Neural cell (in vitro differentiated cells): ENCODE measurements around the gene RBM38. TPM values are rescaled to one million over a fixed set of nuclear protein-coding genes. Genes with fewer than 3 reads are reported as not detected.

Experiments used
- H2AFZ ChIP-seq: fragments of 200-600, 300-800 bp; sonication (generic), shearing (Covaris generic); 2 replicates; pipeline ENCODE4 v1.6.0; 2014; ENCODE audit warnings: low read depth, mild to moderate bottlenecking, antibody characterized with exemption, low read length, moderate library complexity
- H3F3A ChIP-seq: fragments of 200-600 bp; shearing (Covaris generic); 2 replicates; pipeline ENCODE4 v1.6.1; 2016; ENCODE audit warnings: mild to moderate bottlenecking, moderate library complexity, mixed read lengths, antibody characterized with exemption, low read length; ENCODE audit not compliant: insufficient read depth, poor library complexity, severe bottlenecking
- H3K27ac ChIP-seq: fragments of 200-600, 300-800 bp; sonication (generic), shearing (Covaris generic); 2 replicates; pipeline ENCODE4 v1.5.1; 2014; ENCODE audit warnings: mild to moderate bottlenecking, low read length, moderate library complexity
- H3K27me3 ChIP-seq: fragments of 300-800, 200-600 bp; sonication (generic), shearing (Covaris generic); 2 replicates; pipeline ENCODE4 v1.6.0; 2014; ENCODE audit warnings: mild to moderate bottlenecking, low read depth, low read length, moderate library complexity; ENCODE audit not compliant: insufficient read depth
- H3K36me3 ChIP-seq: fragments of 300-800, 200-600 bp; sonication (generic), shearing (Covaris generic); 2 replicates; pipeline ENCODE4 v1.5.1; 2014; ENCODE audit warnings: mild to moderate bottlenecking, antibody characterized with exemption, low read length, moderate library complexity; ENCODE audit not compliant: insufficient read depth
- H3K4me2 ChIP-seq: fragments of 300-800, 200-600 bp; sonication (generic), shearing (Covaris generic); 2 replicates; pipeline ENCODE4 v1.6.0; 2014; ENCODE audit warnings: mild to moderate bottlenecking, low read length
- H3K4me3 ChIP-seq: fragments of 300-800, 200-600 bp; sonication (generic), shearing (Covaris generic); 2 replicates; pipeline ENCODE4 v1.5.1; 2014; ENCODE audit warnings: mild to moderate bottlenecking, low read length, moderate library complexity
- H3K79me2 ChIP-seq: fragments of 200-600 bp; shearing (Covaris generic); replicated peaks from 2 replicates; pipeline ENCODE4 v1.6.0; 2014; ENCODE audit warnings: mild to moderate bottlenecking, low read length, moderate library complexity; ENCODE audit not compliant: insufficient read depth
- H3K9ac ChIP-seq: fragments of 300-800, 200-600 bp; sonication (generic), shearing (Covaris generic); 2 replicates; pipeline ENCODE4 v1.6.1; 2016; ENCODE audit warnings: mild to moderate bottlenecking, low read length, mixed read lengths
- H3K9me2 ChIP-seq: fragments of 200-600 bp; shearing (Covaris generic); 2 replicates; pipeline ENCODE4 v1.6.1; 2016; ENCODE audit warnings: mild to moderate bottlenecking, low read length, mixed read lengths; ENCODE audit not compliant: insufficient read depth
- H3K9me3 ChIP-seq: fragments of 200-600, 300-800 bp; sonication (generic), shearing (Covaris generic); 2 replicates; pipeline ENCODE4 v1.6.1; 2016; ENCODE audit warnings: mild to moderate bottlenecking, mixed run types, low read length, moderate library complexity, mixed read lengths
- H4K20me1 ChIP-seq: fragments of 200-600 bp; shearing (Covaris generic); 2 replicates; pipeline ENCODE4 v1.6.1; 2016; ENCODE audit warnings: mild to moderate bottlenecking, mixed run types; ENCODE audit not compliant: insufficient read depth
- EP300 ChIP-seq: fragments of 450-650 bp; conservative IDR thresholded peaks from 2 replicates; pipeline ENCODE4 v1.6.1; 2014; ENCODE audit warnings: antibody characterized with exemption, mild to moderate bottlenecking, moderate library complexity; ENCODE audit not compliant: poor library complexity, severe bottlenecking
- EZH2 ChIP-seq: fragments of 200-600, 300-800 bp; shearing (Covaris generic), sonication (generic); IDR thresholded peaks from 2 replicates; pipeline ENCODE4 v1.6.1; 2014; ENCODE audit warnings: antibody characterized with exemption, low read length, borderline replicate concordance, mild to moderate bottlenecking; ENCODE audit not compliant: insufficient read depth, poor library complexity, severe bottlenecking
- MXI1 ChIP-seq: fragments of 450-650 bp; conservative IDR thresholded peaks from 2 replicates; pipeline ENCODE4 v1.6.1; 2014; ENCODE audit warnings: antibody characterized with exemption, mild to moderate bottlenecking; ENCODE audit not compliant: poor library complexity, severe bottlenecking
- POLR2AphosphoS5 ChIP-seq: IDR thresholded peaks from 2 replicates; pipeline ENCODE4 v1.6.1; 2012
- RAD21 ChIP-seq: fragments of 450-650 bp; conservative IDR thresholded peaks from 2 replicates; pipeline ENCODE4 v1.6.1; 2014; ENCODE audit warnings: antibody characterized with exemption, mild to moderate bottlenecking, moderate library complexity
- REST ChIP-seq: IDR thresholded peaks from 2 replicates; pipeline ENCODE4 v1.6.1; 2012; ENCODE audit warnings: borderline replicate concordance
- SMC3 ChIP-seq: fragments of 450-650 bp; conservative IDR thresholded peaks from 2 replicates; pipeline ENCODE4 v1.6.1; 2014; ENCODE audit warnings: antibody characterized with exemption, mild to moderate bottlenecking, moderate library complexity; ENCODE audit not compliant: poor library complexity
- TAF1 ChIP-seq: IDR thresholded peaks from 2 replicates; pipeline ENCODE4 v1.6.1; 2012; ENCODE audit warnings: low read depth
- polyA plus RNA-seq: library from polyadenylated mRNA; depleted of rRNA; stranded (reverse); fragments of >200 nt; gene quantifications from 2 replicates; pipeline ENCODE4 v1.2.3, GENCODE V29; 2014
- TF ChIP-seq, protein P1 (sequence below): fragments of 450-650 bp; IDR thresholded peaks from 2 replicates; pipeline ENCODE4 v1.5.1; 2014; ENCODE audit warnings: antibody characterized with exemption, mild to moderate bottlenecking, moderate library complexity; ENCODE audit not compliant: poor library complexity, severe bottlenecking

Gene RBM38
- polyA plus RNA-seq, 1 donor from 2014 or later, result 19.0 TPM

DNA sequence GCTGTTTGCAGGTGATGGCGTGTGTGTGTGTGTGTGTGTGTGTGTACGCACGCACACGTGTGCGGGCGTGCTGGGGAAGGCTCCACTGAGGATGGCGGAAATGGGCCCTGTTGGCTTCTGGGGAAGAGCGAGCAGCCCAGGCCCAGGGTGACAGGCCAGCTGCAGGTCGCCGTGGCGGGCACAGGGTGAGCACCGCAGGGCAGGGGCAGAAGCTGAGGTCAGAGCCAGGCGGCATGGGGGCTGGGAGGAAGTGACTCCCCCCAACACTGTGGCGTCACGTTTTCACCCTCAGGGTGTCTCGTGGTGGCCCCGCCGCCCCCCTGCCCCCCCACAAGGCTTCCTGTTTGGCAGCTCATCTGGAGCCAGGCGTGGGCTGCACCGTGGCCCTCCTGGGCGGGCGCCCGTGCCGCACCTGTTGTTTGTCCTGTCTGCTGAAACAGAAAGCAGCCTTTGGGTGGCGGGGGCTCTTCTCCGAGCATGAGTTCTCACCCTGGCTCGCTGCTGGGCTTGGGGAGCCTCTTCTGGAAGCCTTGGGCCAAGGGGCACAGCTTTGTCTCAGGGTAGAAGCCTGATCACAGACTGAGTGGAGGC lies 7.1 kb downstream of the RBM38 start:
- no peaks in the 10 kb centered on the region for H3K79me2 ChIP-seq
- no peaks in the 10 kb centered on the region for H3K27me3 ChIP-seq
- no peaks in the 10 kb centered on the region for H3K36me3 ChIP-seq
- no peak for TF ChIP-seq MXI1
- no peak for TF ChIP-seq EZH2
- no peak for TF ChIP-seq REST
- TF ChIP-seq, protein P1, sequence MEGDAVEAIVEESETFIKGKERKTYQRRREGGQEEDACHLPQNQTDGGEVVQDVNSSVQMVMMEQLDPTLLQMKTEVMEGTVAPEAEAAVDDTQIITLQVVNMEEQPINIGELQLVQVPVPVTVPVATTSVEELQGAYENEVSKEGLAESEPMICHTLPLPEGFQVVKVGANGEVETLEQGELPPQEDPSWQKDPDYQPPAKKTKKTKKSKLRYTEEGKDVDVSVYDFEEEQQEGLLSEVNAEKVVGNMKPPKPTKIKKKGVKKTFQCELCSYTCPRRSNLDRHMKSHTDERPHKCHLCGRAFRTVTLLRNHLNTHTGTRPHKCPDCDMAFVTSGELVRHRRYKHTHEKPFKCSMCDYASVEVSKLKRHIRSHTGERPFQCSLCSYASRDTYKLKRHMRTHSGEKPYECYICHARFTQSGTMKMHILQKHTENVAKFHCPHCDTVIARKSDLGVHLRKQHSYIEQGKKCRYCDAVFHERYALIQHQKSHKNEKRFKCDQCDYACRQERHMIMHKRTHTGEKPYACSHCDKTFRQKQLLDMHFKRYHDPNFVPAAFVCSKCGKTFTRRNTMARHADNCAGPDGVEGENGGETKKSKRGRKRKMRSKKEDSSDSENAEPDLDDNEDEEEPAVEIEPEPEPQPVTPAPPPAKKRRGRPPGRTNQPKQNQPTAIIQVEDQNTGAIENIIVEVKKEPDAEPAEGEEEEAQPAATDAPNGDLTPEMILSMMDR, result no peak
- no peak for TF ChIP-seq POLR2AphosphoS5
- TF ChIP-seq SMC3, result no peak
- no peak for TF ChIP-seq TAF1
- no peak for TF ChIP-seq EP300
- no peak for TF ChIP-seq RAD21
- no peaks in the 10 kb centered on the region for H3F3A ChIP-seq
- H3K4me2 ChIP-seq, result no peak overlapping the region
- no peaks in the 10 kb centered on the region for H3K9me2 ChIP-seq
- H3K4me3 ChIP-seq, result no peak overlapping the region
- no peaks in the 10 kb centered on the region for H3K9me3 ChIP-seq
- H4K20me1 ChIP-seq, result no peaks in the 10 kb centered on the region
- H2AFZ ChIP-seq, result no peak overlapping the region
- H3K27ac ChIP-seq, result no peak overlapping the region
- H3K9ac ChIP-seq, result no peak overlapping the region

DNA sequence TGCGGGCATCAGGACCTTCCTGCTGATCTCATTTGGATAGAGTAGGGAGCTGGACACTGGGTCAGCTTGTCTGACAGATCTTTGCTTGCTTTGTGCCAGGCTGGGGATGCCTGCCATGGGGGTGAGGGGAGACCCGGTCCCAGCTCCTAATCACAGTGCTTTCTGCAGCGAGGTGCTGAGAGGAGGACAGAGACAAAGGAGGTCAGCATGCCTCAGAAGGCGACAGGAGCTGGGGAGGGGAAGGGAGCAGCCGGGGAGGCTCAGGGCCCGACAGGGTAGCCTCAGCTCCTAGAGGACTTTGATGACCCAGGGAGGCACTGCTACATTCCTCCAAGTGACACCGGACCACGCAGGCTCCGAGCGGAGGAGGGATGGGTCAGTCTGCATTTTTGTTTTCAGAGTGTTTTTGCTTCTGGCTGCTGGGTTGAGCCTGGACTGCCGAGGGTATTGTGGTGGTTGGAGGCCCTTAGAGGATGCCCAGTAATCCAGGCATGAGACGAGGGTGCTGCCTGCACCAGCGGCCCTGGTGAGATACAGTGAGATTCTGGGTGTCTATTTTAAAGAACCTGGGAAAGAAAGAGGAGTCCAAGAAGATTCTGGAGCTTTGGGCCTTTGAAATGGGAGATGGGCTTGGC lies 7.8 kb downstream of the RBM38 start:
- H3K4me2 ChIP-seq, result no peak overlapping the region
- H3K36me3 ChIP-seq, result no peaks in the 10 kb centered on the region
- no peaks in the 10 kb centered on the region for H3K79me2 ChIP-seq
- H3K27me3 ChIP-seq, result no peaks in the 10 kb centered on the region
- H3K4me3 ChIP-seq, result no peak overlapping the region
- no peaks in the 10 kb centered on the region for H3K9me2 ChIP-seq
- H2AFZ ChIP-seq, result no peak overlapping the region
- no peak overlapping the region for H3K9ac ChIP-seq
- H3K27ac ChIP-seq, result no peak overlapping the region
- H3K9me3 ChIP-seq, result no peaks in the 10 kb centered on the region
- TF ChIP-seq REST (no peak), POLR2AphosphoS5 (no peak), EZH2 (no peak), TAF1 (no peak), RAD21 (no peak), MXI1 (no peak), SMC3 (no peak), EP300 (no peak)
- TF ChIP-seq, protein P1, result no peak
- no peaks in the 10 kb centered on the region for H3F3A ChIP-seq
- H4K20me1 ChIP-seq, result no peaks in the 10 kb centered on the region
